ENCODE data around the gene ZNF787. TPM values are rescaled to one million over a fixed set of nuclear protein-coding genes. Genes with fewer than 3 reads are reported as not detected.

The ZNF787 gene
- polyA plus RNA-seq, 3 donors: 1.2 to 16.2 (median 1.8) TPM

DNA sequence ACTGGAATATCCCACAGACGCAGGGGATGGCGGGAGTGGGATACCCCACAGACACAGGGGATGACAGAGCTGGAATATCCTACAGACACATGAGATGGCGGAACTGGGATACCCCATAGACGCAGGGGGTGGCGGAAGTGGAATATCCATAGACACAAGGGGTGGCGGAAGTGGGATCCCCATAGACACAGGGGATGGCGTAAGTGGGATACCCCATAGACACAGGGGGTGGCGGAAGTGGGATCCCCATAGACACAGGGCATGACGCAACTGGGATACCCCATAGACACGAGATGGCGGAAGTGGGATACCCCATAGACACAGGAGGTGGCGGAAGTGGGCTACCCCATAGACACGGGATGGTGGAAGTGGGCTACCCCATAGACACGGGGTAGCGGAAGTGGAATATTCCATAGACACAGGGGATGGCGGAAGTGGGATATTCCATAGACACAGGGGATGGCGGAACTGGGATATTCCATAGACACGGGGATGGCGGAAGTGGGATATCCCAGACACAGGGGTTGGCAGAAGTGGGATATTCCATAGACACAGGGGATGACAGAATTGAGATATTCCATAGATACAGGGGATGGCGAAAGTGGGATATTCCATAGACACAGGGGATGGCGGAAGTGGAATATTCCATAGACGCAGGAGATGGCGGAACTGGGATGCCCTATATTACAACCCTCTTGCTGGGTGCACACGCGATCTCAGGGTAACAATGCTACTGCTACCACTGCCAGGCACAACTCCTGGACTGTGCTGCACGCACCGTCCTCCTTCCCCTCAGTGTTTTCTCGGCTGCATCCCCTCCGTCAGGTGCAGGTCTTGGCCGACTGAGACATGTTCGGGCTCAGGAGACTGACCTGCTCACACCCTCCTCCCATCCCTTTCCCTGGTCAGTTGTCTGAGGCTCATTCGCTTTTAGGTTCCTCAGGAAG is 28.1 kb downstream of the ZNF787 start:
- H3K4me2 ChIP-seq (replicated peaks; ENCODE audit: extremely low read depth, low read length, poor library complexity, severe bottlenecking): no peak overlapping the region
- H3K4me3 Mint-ChIP-seq: no peak overlapping the region
- H3K9ac ChIP-seq (ENCODE audit: insufficient read depth, low read length, poor library complexity, severe bottlenecking): no peak overlapping the region
- H3K9me3 Mint-ChIP-seq: peaks cover 8 to 35% (median 29%) of the 10 kb centered on the region in 7 donors
- no peaks in the 10 kb centered on the region for H3K4me1 ChIP-seq (ENCODE audit: control insufficient read depth in 1 of 2, insufficient read depth in 2 of 2, low read length in 2 of 2)
- H3K27me3 Mint-ChIP-seq (ENCODE audit: low read depth in 3 of 3): no peaks in the 10 kb centered on the region
- DNase-seq: no peak
- peaks cover 83% of the 10 kb centered on the region for H3K79me2 ChIP-seq (ENCODE audit: insufficient read depth, low read length)
- H3K9me3 ChIP-seq (replicated peaks in 1 of 2; ENCODE audit: control insufficient read depth in 1 of 2, insufficient read depth in 1 of 2, low read length in 2 of 2): peaks cover 9 to 35% of the 10 kb centered on the region in 2 donors
- 97% methylated on average over 22 of the region's 32 CpGs for WGBS (ENCODE audit: insufficient coverage)
- peak overlapping the region in 4 of 7 donors; percentile 3 to 79 (median 60) for H3K27ac Mint-ChIP-seq
- H3K4me1 Mint-ChIP-seq: peaks cover 8% of the 10 kb centered on the region
- intact Hi-C loops (cut with micrococcal nuclease): no loop called here
- peaks cover 63 to 89% of the 10 kb centered on the region in 2 donors for H3K36me3 Mint-ChIP-seq
- H2AFZ ChIP-seq (ENCODE audit: insufficient read depth, low read depth, low read length, poor library complexity, severe bottlenecking): no peak overlapping the region
- no peak overlapping the region for H3K4me3 ChIP-seq (replicated peaks in 1 of 3; ENCODE audit: low read depth in 2 of 3, low read length in 3 of 3)
- H3K27ac ChIP-seq (ENCODE audit: low read depth in 1 of 2, low read length in 2 of 2): peak overlapping the region in 1 of 2 donors; percentile 26
- H3K27me3 ChIP-seq (ENCODE audit: control insufficient read depth in 2 of 2, insufficient read depth in 2 of 2, low read length in 2 of 2): no peaks in the 10 kb centered on the region
- H3K36me3 ChIP-seq (replicated peaks in 1 of 2; ENCODE audit: control insufficient read depth in 1 of 2, insufficient read depth in 2 of 2, low read length in 2 of 2): peaks cover 50 to 88% of the 10 kb centered on the region in 2 donors
- TF ChIP-seq, protein P1, sequence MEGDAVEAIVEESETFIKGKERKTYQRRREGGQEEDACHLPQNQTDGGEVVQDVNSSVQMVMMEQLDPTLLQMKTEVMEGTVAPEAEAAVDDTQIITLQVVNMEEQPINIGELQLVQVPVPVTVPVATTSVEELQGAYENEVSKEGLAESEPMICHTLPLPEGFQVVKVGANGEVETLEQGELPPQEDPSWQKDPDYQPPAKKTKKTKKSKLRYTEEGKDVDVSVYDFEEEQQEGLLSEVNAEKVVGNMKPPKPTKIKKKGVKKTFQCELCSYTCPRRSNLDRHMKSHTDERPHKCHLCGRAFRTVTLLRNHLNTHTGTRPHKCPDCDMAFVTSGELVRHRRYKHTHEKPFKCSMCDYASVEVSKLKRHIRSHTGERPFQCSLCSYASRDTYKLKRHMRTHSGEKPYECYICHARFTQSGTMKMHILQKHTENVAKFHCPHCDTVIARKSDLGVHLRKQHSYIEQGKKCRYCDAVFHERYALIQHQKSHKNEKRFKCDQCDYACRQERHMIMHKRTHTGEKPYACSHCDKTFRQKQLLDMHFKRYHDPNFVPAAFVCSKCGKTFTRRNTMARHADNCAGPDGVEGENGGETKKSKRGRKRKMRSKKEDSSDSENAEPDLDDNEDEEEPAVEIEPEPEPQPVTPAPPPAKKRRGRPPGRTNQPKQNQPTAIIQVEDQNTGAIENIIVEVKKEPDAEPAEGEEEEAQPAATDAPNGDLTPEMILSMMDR (IDR thresholded peaks at IDR 0.05): no peak
- peaks cover 88% of the 10 kb centered on the region for H4K20me1 ChIP-seq (ENCODE audit: insufficient read depth, low read length)

DNA sequence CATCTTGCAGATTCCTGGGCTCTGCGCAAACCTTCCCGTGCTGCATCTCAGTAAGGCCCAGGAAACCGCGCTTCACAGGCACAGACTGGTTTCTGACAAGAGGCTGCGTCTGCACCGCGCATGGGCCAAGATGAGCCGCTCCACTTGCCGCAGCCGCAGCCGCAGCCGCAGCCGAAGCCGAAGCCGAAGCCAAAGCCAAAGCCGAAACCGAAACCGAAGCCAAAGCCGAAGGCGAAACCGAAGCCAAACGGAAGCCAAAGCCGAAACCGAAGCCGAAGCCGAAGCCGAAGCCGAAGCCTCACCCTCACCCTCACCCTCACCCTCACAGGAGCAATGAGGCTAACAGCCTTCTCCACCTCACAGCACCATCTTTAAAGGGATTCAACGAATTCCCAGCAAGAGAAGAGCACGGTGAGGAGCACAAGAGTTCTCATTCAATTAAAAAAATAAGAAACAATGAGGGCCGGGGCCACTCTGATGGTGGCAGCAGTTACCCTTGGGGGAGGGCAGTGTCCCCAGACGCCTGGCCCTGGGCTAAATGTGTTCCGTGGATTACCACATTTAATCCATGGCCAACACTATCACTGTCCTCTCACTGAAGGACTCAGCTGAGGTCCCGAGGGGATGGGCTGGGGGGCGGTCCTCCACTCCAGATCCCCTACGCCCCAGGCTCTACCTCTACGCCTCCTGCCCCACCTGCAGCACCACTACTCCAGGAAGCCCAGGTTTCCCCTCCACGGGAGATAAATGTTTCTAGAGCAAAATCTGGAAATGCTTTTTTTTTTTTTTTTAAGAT is 29.1 kb downstream of the ZNF787 start:
- Histone ChIP-seq H3K79me2 (ENCODE audit: insufficient read depth, low read length) (peaks cover 73% of the 10 kb centered on the region), H4K20me1 (ENCODE audit: insufficient read depth, low read length) (peaks cover 86% of the 10 kb centered on the region), H2AFZ (ENCODE audit: insufficient read depth, low read depth, low read length, poor library complexity, severe bottlenecking) (no peak overlapping the region), H3K36me3 (replicated peaks in 1 of 2; ENCODE audit: control insufficient read depth in 1 of 2, insufficient read depth in 2 of 2, low read length in 2 of 2) (peaks cover 46 to 78% of the 10 kb centered on the region in 2 donors), H3K27me3 (ENCODE audit: control insufficient read depth in 2 of 2, insufficient read depth in 2 of 2, low read length in 2 of 2) (no peaks in the 10 kb centered on the region), H3K9me3 (replicated peaks in 1 of 2; ENCODE audit: control insufficient read depth in 1 of 2, insufficient read depth in 1 of 2, low read length in 2 of 2) (peaks cover 9 to 35% of the 10 kb centered on the region in 2 donors), H3K9ac (ENCODE audit: insufficient read depth, low read length, poor library complexity, severe bottlenecking) (no peak overlapping the region), H3K4me1 (ENCODE audit: control insufficient read depth in 1 of 2, insufficient read depth in 2 of 2, low read length in 2 of 2) (no peaks in the 10 kb centered on the region), H3K4me3 (replicated peaks in 1 of 3; ENCODE audit: low read depth in 2 of 3, low read length in 3 of 3) (no peak overlapping the region), H3K27ac (ENCODE audit: low read depth in 1 of 2, low read length in 2 of 2) (peak overlapping the region in 1 of 2 donors; percentile 66), H3K4me2 (replicated peaks; ENCODE audit: extremely low read depth, low read length, poor library complexity, severe bottlenecking) (no peak overlapping the region)
- DNase-seq: no peak
- 96% methylated on average over 31 of the region's 38 CpGs for WGBS (ENCODE audit: insufficient coverage)
- H3K27ac Mint-ChIP-seq: peak overlapping the region in 6 of 7 donors; percentile 41 to 91 (median 82)
- intact Hi-C loops (cut with micrococcal nuclease): no loop called here
- peaks cover 8 to 33% (median 26%) of the 10 kb centered on the region in 7 donors for H3K9me3 Mint-ChIP-seq
- H3K4me3 Mint-ChIP-seq: no peak overlapping the region
- peaks cover 8% of the 10 kb centered on the region for H3K4me1 Mint-ChIP-seq
- peaks cover 61 to 85% of the 10 kb centered on the region in 2 donors for H3K36me3 Mint-ChIP-seq
- TF ChIP-seq, protein P1 (IDR thresholded peaks at IDR 0.05): no peak
- H3K27me3 Mint-ChIP-seq (ENCODE audit: low read depth in 3 of 3): no peaks in the 10 kb centered on the region

Data from CD14-positive monocyte (primary cell).